SU-DHL-6 (cell line): Measurements from ENCODE around the gene FRAS1.

Experiments
- EZH2phosphoT487 ChIP-seq: fragments of 200-600 bp; sonication (generic), shearing (Covaris generic); conservative IDR thresholded peaks from 2 replicates; pipeline ENCODE4 v1.6.1; 2018; ENCODE audit warnings: mild to moderate bottlenecking, antibody characterized with exemption, low read length, moderate library complexity, mixed read lengths
- TF ChIP-seq, protein P1 (sequence below): fragments of 200-600 bp; sonication (generic); IDR thresholded peaks from one replicate; pipeline ENCODE4 v1.5.1; 2017; ENCODE audit warnings: antibody characterized with exemption, mild to moderate bottlenecking, low read length, moderate library complexity; ENCODE audit not compliant: insufficient read depth, poor library complexity, severe bottlenecking

GRCh38 chr4:78543424-78544125, 486.5 kb downstream of the FRAS1 start:
- TF ChIP-seq, protein P1, sequence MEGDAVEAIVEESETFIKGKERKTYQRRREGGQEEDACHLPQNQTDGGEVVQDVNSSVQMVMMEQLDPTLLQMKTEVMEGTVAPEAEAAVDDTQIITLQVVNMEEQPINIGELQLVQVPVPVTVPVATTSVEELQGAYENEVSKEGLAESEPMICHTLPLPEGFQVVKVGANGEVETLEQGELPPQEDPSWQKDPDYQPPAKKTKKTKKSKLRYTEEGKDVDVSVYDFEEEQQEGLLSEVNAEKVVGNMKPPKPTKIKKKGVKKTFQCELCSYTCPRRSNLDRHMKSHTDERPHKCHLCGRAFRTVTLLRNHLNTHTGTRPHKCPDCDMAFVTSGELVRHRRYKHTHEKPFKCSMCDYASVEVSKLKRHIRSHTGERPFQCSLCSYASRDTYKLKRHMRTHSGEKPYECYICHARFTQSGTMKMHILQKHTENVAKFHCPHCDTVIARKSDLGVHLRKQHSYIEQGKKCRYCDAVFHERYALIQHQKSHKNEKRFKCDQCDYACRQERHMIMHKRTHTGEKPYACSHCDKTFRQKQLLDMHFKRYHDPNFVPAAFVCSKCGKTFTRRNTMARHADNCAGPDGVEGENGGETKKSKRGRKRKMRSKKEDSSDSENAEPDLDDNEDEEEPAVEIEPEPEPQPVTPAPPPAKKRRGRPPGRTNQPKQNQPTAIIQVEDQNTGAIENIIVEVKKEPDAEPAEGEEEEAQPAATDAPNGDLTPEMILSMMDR = no peak
- no peak for TF ChIP-seq EZH2phosphoT487
